ENCODE data around the gene TMEM143.

The TMEM143 gene

GRCh38 chr19:48284896-48285295, 78.8 kb downstream of the TMEM143 start:
- no peaks in the 10 kb centered on the region for H3K79me2 ChIP-seq (ENCODE audit: control insufficient read depth, low read length)
- H3K36me3 ChIP-seq (ENCODE audit: control insufficient read depth, low read length): no peaks in the 10 kb centered on the region
- H3K9me2 ChIP-seq (replicated peaks; ENCODE audit: control insufficient read depth, low read length): no peaks in the 10 kb centered on the region
- no peaks in the 10 kb centered on the region for H3K4me1 ChIP-seq (ENCODE audit: control insufficient read depth, low read length)
- no peaks in the 10 kb centered on the region for H3F3A ChIP-seq (ENCODE audit: control insufficient read depth, insufficient read depth)
- no peaks in the 10 kb centered on the region for H4K20me1 ChIP-seq (ENCODE audit: control insufficient read depth, insufficient read depth, low read depth, low read length)
- TF ChIP-seq EZH2phosphoT487 (IDR thresholded peaks at IDR 0.05; ENCODE audit: borderline replicate concordance, low read length) (no peak), CTCF (IDR thresholded peaks at IDR 0.05; ENCODE audit: low read depth, low read length, poor library complexity, severe bottlenecking) (no peak)
- H3K4me2 ChIP-seq (ENCODE audit: low read length): no peak overlapping the region
- H3K27ac ChIP-seq (ENCODE audit: low read depth, low read length): no peak overlapping the region
- H3K9me3 ChIP-seq (ENCODE audit: control insufficient read depth, insufficient read depth, low read length): no peaks in the 10 kb centered on the region
- peaks cover 4% of the 10 kb centered on the region; the same call in 1 of the 2 replicates for H3K27me3 ChIP-seq (ENCODE audit: control insufficient read depth, low read length)
- H3K4me3 ChIP-seq (ENCODE audit: low read length): no peak overlapping the region

GRCh38 chr19:48283908-48284307, 79.8 kb downstream of the TMEM143 start:
- no peak overlapping the region for H3K4me3 ChIP-seq (ENCODE audit: low read length)
- no peak for TF ChIP-seq CTCF (IDR thresholded peaks at IDR 0.05; ENCODE audit: low read depth, low read length, poor library complexity, severe bottlenecking)
- no peak for TF ChIP-seq EZH2phosphoT487 (IDR thresholded peaks at IDR 0.05; ENCODE audit: borderline replicate concordance, low read length)
- no peaks in the 10 kb centered on the region for H3K4me1 ChIP-seq (ENCODE audit: control insufficient read depth, low read length)
- H3K27me3 ChIP-seq (ENCODE audit: control insufficient read depth, low read length): peaks cover 4% of the 10 kb centered on the region; the same call in 1 of the 2 replicates
- no peaks in the 10 kb centered on the region for H4K20me1 ChIP-seq (ENCODE audit: control insufficient read depth, insufficient read depth, low read depth, low read length)
- no peaks in the 10 kb centered on the region for H3K9me3 ChIP-seq (ENCODE audit: control insufficient read depth, insufficient read depth, low read length)
- no peak overlapping the region for H3K4me2 ChIP-seq (ENCODE audit: low read length)
- no peaks in the 10 kb centered on the region for H3K9me2 ChIP-seq (replicated peaks; ENCODE audit: control insufficient read depth, low read length)
- H3K79me2 ChIP-seq (ENCODE audit: control insufficient read depth, low read length): no peaks in the 10 kb centered on the region
- H3K36me3 ChIP-seq (ENCODE audit: control insufficient read depth, low read length): no peaks in the 10 kb centered on the region
- H3K27ac ChIP-seq (ENCODE audit: low read depth, low read length): no peak overlapping the region
- no peaks in the 10 kb centered on the region for H3F3A ChIP-seq (ENCODE audit: control insufficient read depth, insufficient read depth)
